NCI-H1436 treated with DMSO at 0.1 percent for 48 hours (cell line): ENCODE data around the gene TCF12.
A peak's percentile ranks its signal among the peaks of the same experiment; 100 is the strongest.

Source experiments
- DNase-seq: peaks from one replicate; lab custom pipeline; 2025; lab: John Stamatoyannopoulos, UW

TCF12 gene

GRCh38 chr15:57321973-57322601, 403.6 kb downstream of the TCF12 start:
- peak; percentile 44 for DNase-seq

DNA sequence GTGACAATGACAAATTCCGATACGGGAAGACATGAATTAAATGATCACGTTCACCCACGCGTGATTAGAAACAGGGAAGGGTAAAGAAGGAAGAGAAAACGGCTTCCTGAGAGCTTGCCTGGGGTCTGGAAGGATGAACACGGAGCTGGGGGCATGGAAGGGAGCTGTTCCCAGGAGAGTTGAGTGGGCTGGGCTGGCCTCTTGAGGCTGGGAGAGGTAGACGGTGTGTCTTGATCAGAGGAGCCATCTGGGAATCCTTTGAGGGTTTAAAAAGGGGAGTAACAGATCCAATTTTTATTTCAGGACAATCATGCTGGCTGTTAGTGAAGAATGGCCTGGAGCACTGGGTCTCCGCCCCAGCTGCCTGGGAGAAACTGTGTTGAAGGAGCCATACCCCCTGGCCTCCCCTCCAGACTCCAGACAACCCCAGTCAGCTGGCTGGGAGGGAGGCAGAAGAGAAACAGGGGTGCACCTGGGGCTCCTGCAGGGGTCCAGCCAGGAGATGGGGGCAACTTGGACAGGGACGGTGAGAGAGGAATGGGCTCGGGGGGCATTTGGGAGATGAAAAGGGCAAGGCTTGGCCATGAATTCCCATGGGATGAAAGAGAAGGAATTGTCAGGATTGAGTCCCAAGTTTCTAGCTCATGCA, 404.3 kb downstream of the TCF12 start:
- DNase-seq = peak; percentile 51

DNA sequence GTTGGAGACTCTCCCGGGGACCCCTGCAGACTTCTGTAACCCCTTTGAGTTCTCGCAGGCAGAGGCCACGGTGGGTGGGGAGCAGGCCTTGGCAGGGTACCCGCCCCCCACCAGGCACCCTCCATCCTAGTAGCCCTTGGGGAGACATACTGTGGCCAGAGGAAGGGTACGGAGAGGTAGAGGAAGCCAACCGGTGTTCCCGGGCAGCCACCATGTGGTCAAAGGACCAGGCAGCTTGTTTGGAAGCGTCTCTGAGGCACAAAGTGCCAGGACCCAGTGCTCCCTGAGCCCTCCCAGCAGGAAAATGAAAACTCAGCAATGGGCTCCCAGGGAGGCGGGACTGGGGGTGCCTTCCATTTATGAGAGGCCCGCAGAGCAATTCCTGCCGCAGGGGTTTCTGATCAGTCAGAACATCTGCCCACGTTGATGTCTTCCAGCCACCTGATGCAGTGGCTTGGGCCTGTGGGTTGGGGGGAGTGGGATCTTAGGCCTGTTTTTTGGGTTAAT, 404.9 kb downstream of the TCF12 start:
- no peak for DNase-seq

- DNase-seq = peak; percentile 53
Measured at GRCh38 chr15:57323806-57324589, 405.6 kb downstream of the TCF12 start.

DNA sequence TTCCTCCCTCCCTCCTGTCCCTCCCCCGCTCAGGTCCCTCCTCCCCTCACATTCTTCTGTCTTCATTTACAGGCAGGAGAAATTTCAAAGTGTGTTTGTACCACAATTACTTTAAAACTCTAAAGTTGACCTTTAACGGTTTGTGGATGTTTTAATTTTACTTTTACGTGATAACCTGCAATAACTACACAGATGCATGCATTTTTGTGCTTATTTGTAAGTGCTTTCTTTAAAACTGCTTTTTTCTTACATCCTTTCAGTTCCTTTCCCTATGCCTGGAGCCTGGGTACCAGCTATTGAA, 406.1 kb downstream of the TCF12 start:
- no peak for DNase-seq

DNA sequence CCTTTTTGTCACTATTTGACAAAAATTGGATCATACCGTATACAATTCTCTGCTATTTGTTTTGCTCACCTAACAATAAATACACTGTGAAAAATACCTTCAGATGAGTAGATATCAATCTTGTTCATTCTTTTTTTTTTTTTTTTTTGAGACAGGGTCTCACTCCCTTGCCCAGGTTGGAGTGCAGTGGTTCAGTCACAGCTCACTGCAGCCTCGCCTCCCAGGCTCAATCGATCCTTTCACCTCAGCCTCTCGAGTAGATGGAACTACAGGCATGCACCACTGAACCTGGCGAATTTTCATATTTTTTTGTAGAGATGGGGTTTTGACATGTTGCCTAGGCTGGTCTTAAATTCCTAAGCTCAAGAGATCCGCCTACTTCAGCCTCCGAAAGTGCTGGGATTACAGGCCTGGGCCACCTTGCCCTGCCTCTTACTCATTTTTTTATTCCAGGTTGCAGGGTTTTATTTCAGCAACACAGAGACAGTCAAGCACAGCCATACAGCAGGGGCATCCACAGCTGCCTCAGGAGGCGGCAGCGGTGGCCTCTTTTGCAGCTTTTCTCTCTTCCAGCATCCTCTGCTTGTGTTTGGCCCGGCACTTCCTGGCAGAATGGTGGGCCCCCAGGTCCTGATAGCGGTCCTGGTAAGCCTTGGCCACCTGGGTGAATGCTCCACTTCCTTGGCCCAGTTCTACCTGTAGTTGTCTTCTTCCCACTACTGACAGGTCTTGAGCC, 406.7 kb downstream of the TCF12 start:
- no peak for DNase-seq

- no peak for DNase-seq
Measured at GRCh38 chr15:57326196-57326595, 407.8 kb downstream of the TCF12 start.

GRCh38 chr15:57327985-57328471, 409.6 kb downstream of the TCF12 start:
- no peak for DNase-seq

- DNase-seq = no peak
Measured at GRCh38 chr15:57328479-57328878, 410.0 kb downstream of the TCF12 start.

GRCh38 chr15:57328897-57329296, 410.5 kb downstream of the TCF12 start:
- no peak for DNase-seq

DNA sequence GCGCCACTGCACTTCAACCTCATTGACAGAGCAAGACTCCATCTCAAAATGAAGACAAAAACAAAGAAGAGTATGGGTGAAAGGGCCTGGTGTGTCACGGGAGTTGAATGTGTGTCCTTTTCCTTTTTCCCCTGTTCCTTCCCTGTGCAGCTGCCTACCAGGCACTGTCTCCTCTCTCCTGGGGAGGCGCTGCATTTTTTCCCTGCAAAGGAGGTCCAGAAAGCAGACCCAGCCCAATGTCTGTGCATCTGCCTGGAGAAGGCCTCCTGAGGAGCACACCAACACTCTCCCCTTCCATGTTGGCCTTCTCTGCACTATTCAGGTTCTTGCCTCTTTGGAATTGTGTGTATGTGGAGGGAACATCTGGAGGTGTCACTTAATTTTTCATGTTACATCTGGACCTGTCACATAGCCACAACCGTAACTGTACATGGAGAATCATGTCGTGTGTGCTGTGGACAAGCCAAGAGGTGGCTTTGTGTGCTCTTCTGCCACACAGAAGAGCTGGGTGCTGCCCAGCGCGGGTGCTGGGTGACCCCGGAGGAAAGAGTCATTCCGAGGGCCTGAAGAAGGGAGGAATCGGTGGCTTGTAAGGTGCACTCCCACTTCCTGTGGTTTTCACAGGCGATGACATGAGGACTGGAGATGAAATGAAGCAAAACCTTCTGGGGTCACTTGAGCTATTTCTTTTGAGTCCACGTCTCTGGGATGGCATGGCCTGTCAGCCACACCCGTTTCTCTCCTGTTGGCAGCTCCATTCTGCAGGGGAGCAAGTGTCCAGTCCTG, 411.3 kb downstream of the TCF12 start:
- DNase-seq = no peak

GRCh38 chr15:57330619-57331340, 412.3 kb downstream of the TCF12 start:
- DNase-seq = no peak

DNA sequence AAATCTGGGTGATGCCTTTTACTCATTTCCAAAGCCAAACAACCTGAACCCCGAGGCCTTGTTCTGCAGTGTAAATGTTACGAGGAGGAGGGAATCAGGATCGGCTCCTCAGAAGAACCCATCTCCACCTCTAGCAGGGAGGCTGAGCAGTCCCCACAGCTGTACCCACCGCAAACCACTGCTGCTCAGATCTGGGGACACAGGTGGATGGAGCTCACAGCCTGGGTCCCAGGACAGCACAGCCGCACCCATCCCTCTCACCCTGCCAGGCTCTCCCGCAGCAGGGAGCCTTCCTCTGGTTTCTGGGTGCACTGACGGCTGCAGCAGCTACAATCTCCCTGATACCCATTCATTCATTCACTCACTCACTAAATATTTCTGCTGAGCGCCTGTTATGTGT, 413.9 kb downstream of the TCF12 start:
- no peak for DNase-seq

DNA sequence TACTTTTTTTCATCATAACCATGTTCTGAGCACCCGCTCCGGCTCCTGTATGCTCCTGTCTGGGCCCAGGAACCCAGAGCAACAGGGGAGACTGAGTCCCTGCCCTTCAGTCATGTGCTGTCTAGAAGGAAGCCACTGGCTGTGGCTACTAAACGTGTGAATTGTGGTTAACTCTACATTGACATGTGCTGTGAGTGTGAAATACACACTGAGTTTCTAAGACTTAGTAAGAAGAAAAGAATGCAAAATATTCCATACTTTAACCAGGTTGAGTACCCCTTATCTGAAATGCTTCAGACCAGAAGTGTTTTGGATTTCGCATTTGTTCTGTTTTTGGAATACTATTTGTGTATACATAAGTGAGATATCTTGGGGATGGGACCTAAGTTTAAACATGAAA, 415.0 kb downstream of the TCF12 start:
- DNase-seq = no peak

DNA sequence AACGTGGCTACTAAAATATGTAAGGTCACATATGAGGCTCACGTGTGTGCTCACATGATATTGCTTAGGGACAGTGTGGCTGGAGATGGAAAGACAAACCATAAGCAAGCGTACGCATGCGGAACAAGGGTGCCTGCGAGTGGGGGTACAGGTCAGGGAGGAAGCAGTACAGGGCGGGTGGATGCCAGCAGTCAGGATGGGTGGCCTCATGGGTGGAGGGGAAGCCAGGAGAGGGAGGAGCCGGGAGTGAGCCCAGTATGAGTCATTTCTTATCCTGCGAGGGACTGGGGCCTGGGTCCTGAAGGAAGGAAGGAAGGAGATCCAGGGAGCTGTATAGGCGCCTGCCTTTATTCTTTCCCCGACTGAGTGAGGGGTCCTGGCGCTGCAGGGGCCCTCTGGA, 415.8 kb downstream of the TCF12 start:
- no peak for DNase-seq

GRCh38 chr15:57335293-57335715, 416.9 kb downstream of the TCF12 start:
- DNase-seq = no peak

DNA sequence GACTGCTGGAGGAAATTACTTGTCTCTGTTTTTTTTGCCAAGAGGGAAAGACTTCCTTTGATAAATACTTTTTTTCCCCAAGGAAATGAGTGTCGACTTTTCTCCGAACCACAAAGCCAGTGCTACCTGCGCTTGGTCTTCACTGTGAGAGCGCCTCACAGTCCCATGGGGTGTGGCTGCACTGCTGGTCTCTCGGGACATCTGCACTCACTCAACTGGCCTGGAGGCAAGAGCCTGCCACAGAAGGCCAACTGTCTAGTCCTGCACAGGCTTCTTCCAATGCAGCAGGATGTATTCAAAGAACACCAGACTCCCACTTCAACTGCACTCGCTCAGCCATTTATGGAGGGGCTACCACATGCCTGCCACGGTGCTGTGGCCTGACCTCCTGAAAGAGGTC, 417.3 kb downstream of the TCF12 start:
- DNase-seq = no peak

DNA sequence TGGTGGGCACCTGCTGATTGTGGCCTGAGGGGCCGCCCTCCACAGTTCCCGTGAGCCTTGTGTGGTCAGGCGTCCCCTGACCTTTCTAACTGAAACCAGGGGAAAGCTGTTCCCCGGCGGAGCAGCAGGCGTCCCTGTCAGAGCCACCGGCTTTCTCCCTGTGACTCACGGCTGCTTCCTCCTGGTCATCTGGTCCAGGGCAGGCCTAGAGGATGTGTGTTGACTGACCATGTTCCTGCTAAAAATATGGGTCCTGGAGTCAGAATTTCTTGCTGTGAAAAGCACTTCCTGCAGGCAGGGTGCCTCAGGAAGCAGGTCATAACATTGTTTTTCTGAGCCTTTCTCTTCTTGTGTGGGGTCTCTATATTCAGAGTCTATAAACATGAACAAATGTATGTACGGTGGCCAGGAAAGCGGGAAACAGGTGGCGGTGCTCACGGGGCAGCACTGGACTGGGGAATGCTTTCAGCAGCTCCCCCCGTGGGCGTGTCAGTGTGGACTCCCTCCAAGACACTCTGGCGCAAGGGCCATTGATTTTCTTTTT, 419.5 kb downstream of the TCF12 start:
- no peak for DNase-seq

- DNase-seq = no peak
Measured at GRCh38 chr15:57339321-57339720, 420.9 kb downstream of the TCF12 start.
